Endothelial cell (in vitro differentiated cells): ENCODE measurements around the gene TNFRSF21. TPM values are rescaled to one million over a fixed set of nuclear protein-coding genes. Genes with fewer than 3 reads are reported as not detected.
A peak's percentile ranks its signal among the peaks of the same experiment; 100 is the strongest.

Experiments
- DNase-seq: peaks from one replicate; pipeline ENCODE4 v3.0.0; 2021; ENCODE audit warnings: low spot score
- H3K27ac Mint-ChIP-seq: one replicate; pipeline ENCODE4 v1.8.0; 2021; ENCODE audit warnings: mixed read lengths, inconsistent platforms; ENCODE audit not compliant: unreplicated experiment
- H3K27me3 Mint-ChIP-seq: one replicate; pipeline ENCODE4 v1.8.0; 2021; ENCODE audit warnings: mild to moderate bottlenecking, moderate library complexity, mixed read lengths, inconsistent platforms; ENCODE audit not compliant: unreplicated experiment
- H3K36me3 Mint-ChIP-seq: one replicate; pipeline ENCODE4 v1.8.0; 2021; ENCODE audit warnings: mild to moderate bottlenecking, low read depth, mixed read lengths, inconsistent platforms; ENCODE audit not compliant: unreplicated experiment
- H3K4me1 Mint-ChIP-seq: one replicate; pipeline ENCODE4 v1.8.0; 2021; ENCODE audit warnings: mild to moderate bottlenecking, mixed read lengths, inconsistent platforms; ENCODE audit not compliant: unreplicated experiment
- H3K4me3 Mint-ChIP-seq: one replicate; pipeline ENCODE4 v1.8.0; 2021; ENCODE audit warnings: mild to moderate bottlenecking, mixed read lengths, inconsistent platforms; ENCODE audit not compliant: unreplicated experiment
- H3K9me3 Mint-ChIP-seq: one replicate; pipeline ENCODE4 v1.8.0; 2021; ENCODE audit warnings: mixed read lengths, inconsistent platforms; ENCODE audit not compliant: unreplicated experiment
- total RNA-seq: library from RNA; stranded (reverse); fragmentation: NEBNext Ultra II Directional; extraction: Animal tissue kit (Norgen Biotek cat#: 25700); gene quantifications from one replicate; pipeline ENCODE4 v1.2.1, GENCODE V29; 2021; ENCODE audit not compliant: unreplicated experiment
- TF ChIP-seq, protein P1 (sequence below): fragments of 200-600 bp; sonication (generic); IDR thresholded peaks from one replicate; pipeline ENCODE4 v1.5.0; 2021; ENCODE audit warnings: antibody characterized with exemption; ENCODE audit not compliant: unreplicated experiment

The TNFRSF21 gene
- total RNA-seq, 1 donor from 2014 or later, result 32.5 TPM

DNA sequence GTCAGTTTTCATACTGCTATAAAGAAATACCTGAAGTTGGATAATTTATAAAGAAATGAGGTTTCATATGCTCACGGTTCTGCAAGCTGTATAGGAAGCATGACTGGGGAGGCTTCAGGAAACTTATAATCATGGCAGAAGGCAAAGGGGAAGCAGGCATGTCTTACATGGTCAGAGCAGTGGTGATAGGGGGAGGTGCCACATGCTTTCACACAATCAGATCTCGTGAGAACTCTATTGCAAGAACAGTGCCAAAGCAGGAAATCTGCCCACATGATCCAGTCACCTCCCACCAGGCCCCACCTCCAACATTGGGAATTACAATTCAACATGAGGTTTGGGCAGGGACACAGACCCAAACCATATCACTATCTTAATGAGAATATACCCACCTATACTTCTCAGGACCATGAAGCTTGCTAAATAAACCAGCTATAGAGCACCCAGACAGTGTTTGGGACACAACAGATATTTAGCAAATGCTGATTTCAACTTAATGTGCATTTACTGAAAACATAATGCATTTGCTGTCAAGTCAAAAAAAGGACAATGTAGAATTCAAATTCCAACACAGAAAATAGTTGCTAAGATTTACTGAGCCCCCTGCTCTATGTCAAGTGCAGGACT lies 63.8 kb downstream of the TNFRSF21 start:
- no peaks in the 10 kb centered on the region for H3K9me3 Mint-ChIP-seq
- peaks cover 38% of the 10 kb centered on the region for H3K4me1 Mint-ChIP-seq
- DNase-seq, result no peak
- TF ChIP-seq, protein P1, sequence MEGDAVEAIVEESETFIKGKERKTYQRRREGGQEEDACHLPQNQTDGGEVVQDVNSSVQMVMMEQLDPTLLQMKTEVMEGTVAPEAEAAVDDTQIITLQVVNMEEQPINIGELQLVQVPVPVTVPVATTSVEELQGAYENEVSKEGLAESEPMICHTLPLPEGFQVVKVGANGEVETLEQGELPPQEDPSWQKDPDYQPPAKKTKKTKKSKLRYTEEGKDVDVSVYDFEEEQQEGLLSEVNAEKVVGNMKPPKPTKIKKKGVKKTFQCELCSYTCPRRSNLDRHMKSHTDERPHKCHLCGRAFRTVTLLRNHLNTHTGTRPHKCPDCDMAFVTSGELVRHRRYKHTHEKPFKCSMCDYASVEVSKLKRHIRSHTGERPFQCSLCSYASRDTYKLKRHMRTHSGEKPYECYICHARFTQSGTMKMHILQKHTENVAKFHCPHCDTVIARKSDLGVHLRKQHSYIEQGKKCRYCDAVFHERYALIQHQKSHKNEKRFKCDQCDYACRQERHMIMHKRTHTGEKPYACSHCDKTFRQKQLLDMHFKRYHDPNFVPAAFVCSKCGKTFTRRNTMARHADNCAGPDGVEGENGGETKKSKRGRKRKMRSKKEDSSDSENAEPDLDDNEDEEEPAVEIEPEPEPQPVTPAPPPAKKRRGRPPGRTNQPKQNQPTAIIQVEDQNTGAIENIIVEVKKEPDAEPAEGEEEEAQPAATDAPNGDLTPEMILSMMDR, result no peak
- H3K27ac Mint-ChIP-seq, result no peak overlapping the region
- H3K36me3 Mint-ChIP-seq, result no peaks in the 10 kb centered on the region
- H3K4me3 Mint-ChIP-seq, result no peak overlapping the region
- H3K27me3 Mint-ChIP-seq, result no peaks in the 10 kb centered on the region

DNA sequence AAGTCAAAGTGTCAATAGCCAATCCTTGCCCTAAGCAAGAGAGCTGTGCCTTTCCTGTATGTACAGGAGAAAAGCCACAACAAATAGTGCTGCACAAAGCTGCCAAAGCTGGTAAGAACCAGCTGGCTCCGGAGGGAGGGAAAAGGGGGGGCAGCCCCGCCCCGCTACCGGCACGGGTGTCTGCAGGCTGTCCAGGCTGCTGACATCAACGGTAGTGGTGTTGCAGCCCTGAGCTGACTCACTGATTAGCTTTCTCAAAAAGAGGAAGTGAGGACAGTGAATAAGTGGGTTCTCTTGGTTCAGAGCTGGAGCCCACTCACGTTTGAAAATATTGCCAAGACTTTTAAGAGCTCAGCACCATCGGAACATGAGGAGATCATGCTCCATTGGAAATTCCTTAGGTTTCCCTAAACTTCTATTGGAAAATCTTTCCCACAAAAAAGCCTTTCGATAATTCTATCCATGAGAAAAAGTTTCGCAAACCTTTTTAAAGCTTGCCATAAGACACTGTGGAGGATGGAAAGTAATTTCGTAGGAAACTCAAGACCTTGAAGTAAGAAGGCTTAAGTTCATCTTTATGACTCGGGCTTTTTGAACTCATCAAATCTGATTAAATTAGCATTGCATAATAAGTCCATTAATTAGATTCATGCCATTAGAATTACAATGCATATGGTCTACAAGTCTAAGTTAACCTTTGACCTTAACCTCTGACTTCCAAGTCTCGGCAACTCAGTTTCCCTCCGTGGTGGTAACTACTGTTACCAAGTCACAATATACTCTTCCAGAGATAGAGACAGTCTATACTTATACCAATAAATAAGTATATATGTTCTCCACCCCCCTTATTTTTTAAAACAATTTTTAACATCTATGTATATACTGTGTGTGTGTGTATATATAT lies 67.0 kb downstream of the TNFRSF21 start:
- TF ChIP-seq, protein P1, result no peak
- DNase-seq, result peak; percentile 15
- no peak overlapping the region for H3K4me3 Mint-ChIP-seq
- no peaks in the 10 kb centered on the region for H3K9me3 Mint-ChIP-seq
- H3K27me3 Mint-ChIP-seq, result no peaks in the 10 kb centered on the region
- H3K4me1 Mint-ChIP-seq, result peaks cover 26% of the 10 kb centered on the region
- no peak overlapping the region for H3K27ac Mint-ChIP-seq
- no peaks in the 10 kb centered on the region for H3K36me3 Mint-ChIP-seq

DNA sequence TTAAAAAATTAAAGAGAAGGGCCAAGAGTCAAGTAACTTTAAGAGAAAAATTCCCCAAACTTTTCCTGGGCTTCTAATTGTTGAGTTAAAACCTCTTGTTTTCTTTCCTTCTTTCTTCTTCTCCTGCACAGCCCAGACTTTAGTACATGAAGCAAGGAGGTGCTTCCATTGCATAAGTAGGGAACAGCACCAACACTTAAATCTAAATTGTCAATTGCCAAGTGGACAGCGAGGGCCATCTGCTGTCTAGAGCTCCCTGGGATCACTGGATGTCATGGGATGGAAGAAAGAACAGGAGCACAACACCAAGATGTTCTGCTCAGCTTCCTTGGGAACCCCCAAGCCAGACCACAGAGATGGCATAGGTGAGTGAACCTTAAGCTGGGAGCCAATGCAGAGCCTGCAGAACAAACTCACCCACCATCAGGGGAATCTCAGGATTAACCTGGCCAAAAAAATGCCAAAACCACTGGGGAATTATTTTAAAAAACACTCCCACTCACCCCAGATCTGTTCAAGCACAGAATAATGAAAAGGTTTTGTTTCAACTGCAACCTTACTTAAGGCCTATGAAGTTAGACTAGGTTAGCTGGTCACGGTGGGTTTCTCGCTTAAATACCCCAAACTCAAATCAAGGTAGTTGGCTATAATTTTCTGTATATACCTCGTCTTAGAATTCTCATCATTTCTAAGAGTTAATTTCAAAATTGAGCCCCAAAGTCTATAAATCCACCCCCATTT lies 67.8 kb downstream of the TNFRSF21 start:
- no peak for DNase-seq
- peaks cover 19% of the 10 kb centered on the region for H3K4me1 Mint-ChIP-seq

GRCh38 chr6:47240277-47240890 lies 69.3 kb downstream of the TNFRSF21 start:
- Mint-ChIP-seq H3K4me1 (peaks cover 15% of the 10 kb centered on the region), H3K36me3 (no peaks in the 10 kb centered on the region), H3K27me3 (peaks cover 2% of the 10 kb centered on the region), H3K9me3 (no peaks in the 10 kb centered on the region), H3K4me3 (no peak overlapping the region), H3K27ac (no peak overlapping the region)
- no peak for DNase-seq
- TF ChIP-seq, protein P1, result no peak

More for the DNA sequence above, 67.8 kb downstream of the TNFRSF21 start:
- TF ChIP-seq, protein P1, result no peak
- H3K27ac Mint-ChIP-seq, result no peak overlapping the region
- no peaks in the 10 kb centered on the region for H3K27me3 Mint-ChIP-seq
- H3K36me3 Mint-ChIP-seq, result no peaks in the 10 kb centered on the region
- H3K9me3 Mint-ChIP-seq, result no peaks in the 10 kb centered on the region
- no peak overlapping the region for H3K4me3 Mint-ChIP-seq
